Hematopoietic multipotent progenitor cell treated with erythropoietin and hydrocortisone succinate and interleukin-3 and kit ligand, for 15 days (in vitro differentiated cells): ENCODE measurements around the gene KIR3DL3.
"Not testable (repeated sequence)": the region's sequence is repeated elsewhere in the genome, so short reads cannot be mapped to it uniquely, and the experiment has no call there.

Experiments used
- DNase-seq: peaks from one replicate; pipeline ENCODE4 v3.0.0-alpha.2; 2015; ENCODE audit warnings: low spot score

Gene KIR3DL3

DNA sequence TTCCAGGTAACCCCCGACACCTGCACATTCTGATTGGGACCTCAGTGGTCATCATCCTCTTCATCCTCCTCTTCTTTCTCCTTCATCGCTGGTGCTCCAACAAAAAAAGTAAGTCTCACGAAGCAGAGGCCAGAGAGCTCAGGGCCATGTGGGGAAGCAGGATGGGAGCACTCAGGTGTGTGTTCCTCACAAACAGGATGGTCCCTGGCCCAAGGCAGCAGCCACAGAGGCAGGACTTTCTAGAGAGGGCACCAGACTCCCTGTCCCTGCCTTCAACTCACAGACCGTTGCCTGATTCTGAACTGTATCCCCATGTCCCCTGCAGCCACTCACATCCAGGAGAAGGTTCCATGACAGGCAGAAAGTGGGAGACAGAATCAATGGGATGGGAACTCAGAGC, 58.7 kb downstream of the KIR3DL3 start:
- not testable (repeated sequence) for DNase-seq
